Neutrophil (primary cell): Measurements from ENCODE around the gene OMG.

Experiments used
- H3K27ac ChIP-seq: fragments of 200-600 bp; sonication (generic); 2 replicates; pipeline ENCODE4 v1.5.1; 2016; ENCODE audit warnings: mild to moderate bottlenecking, moderate library complexity
- H3K27me3 ChIP-seq: fragments of 200-600 bp; sonication (generic); 2 replicates; pipeline ENCODE4 v1.6.0; 2016; ENCODE audit warnings: mild to moderate bottlenecking
- H3K36me3 ChIP-seq: fragments of 200-600 bp; sonication (generic); 2 replicates; pipeline ENCODE4 v1.5.1; 2017
- H3K4me1 ChIP-seq, 2 experiments: fragments of 200-600 bp in 1 of 2; sonication (generic) in 1 of 2; 1 replicate in 1 of 2; 2 replicates in 1 of 2; pipeline versions ENCODE4 v1.5.1 to v1.6.1; 2013 to 2016; ENCODE audit warnings: low read depth in 1 of 2, low read length in 1 of 2, mild to moderate bottlenecking in 1 of 2, moderate library complexity in 1 of 2; ENCODE audit not compliant: control insufficient read depth in 1 of 2, insufficient read depth in 1 of 2
- H3K4me3 ChIP-seq, 2 experiments: fragments of 200-600 bp in 1 of 2; sonication (generic) in 1 of 2; 1 replicate in 1 of 2; 2 replicates in 1 of 2; pipeline ENCODE4 v1.5.1; 2013 to 2016; ENCODE audit warnings: low read depth in 1 of 2, low read length in 1 of 2, mild to moderate bottlenecking in 1 of 2, moderate library complexity in 1 of 2
- H3K9me3 ChIP-seq: fragments of 200-600 bp; sonication (generic); 2 replicates; pipeline ENCODE4 v1.5.1; 2016
- CTCF ChIP-seq: fragments of 200-600 bp; sonication (generic); IDR thresholded peaks from 2 replicates; pipeline ENCODE4 v1.5.1; 2016; ENCODE audit warnings: antibody characterized with exemption

OMG gene

GRCh38 chr17:31307640-31308039, 10.6 kb upstream of the OMG start:
- no peaks in the 10 kb centered on the region for H3K9me3 ChIP-seq
- peak overlapping the region; percentile 78 to 88 for H3K4me3 ChIP-seq
- H3K27ac ChIP-seq = peak overlapping the region; percentile 98
- peaks cover 43 to 71% of the 10 kb centered on the region in 2 experiments for H3K4me1 ChIP-seq
- peaks cover 55% of the 10 kb centered on the region for H3K36me3 ChIP-seq
- no peaks in the 10 kb centered on the region for H3K27me3 ChIP-seq
- TF ChIP-seq CTCF = no peak

GRCh38 chr17:31299624-31300023, 2.6 kb upstream of the OMG start:
- H3K4me3 ChIP-seq = no peak overlapping the region
- no peak overlapping the region for H3K27ac ChIP-seq
- peaks cover 2 to 19% of the 10 kb centered on the region in 2 experiments for H3K4me1 ChIP-seq
- TF ChIP-seq CTCF = no peak
- no peaks in the 10 kb centered on the region for H3K27me3 ChIP-seq
- no peaks in the 10 kb centered on the region for H3K9me3 ChIP-seq
- peaks cover 24% of the 10 kb centered on the region for H3K36me3 ChIP-seq

GRCh38 chr17:31296142-31296541, 897 bp downstream of the OMG start:
- Histone ChIP-seq H3K4me1 (no peaks in the 10 kb centered on the region), H3K4me3 (no peak overlapping the region), H3K27me3 (no peaks in the 10 kb centered on the region), H3K9me3 (no peaks in the 10 kb centered on the region), H3K27ac (no peak overlapping the region), H3K36me3 (no peaks in the 10 kb centered on the region)
- TF ChIP-seq CTCF = no peak

GRCh38 chr17:31295489-31295871, 1.6 kb downstream of the OMG start:
- Histone ChIP-seq H3K36me3 (no peaks in the 10 kb centered on the region), H3K27ac (no peak overlapping the region), H3K4me1 (no peaks in the 10 kb centered on the region), H3K4me3 (no peak overlapping the region), H3K9me3 (no peaks in the 10 kb centered on the region), H3K27me3 (no peaks in the 10 kb centered on the region)
- TF ChIP-seq CTCF = no peak

- no peaks in the 10 kb centered on the region for H3K4me1 ChIP-seq
- no peaks in the 10 kb centered on the region for H3K36me3 ChIP-seq
- no peak for TF ChIP-seq CTCF
- H3K27me3 ChIP-seq = no peaks in the 10 kb centered on the region
- H3K4me3 ChIP-seq = no peak overlapping the region
- H3K27ac ChIP-seq = no peak overlapping the region
- no peaks in the 10 kb centered on the region for H3K9me3 ChIP-seq
These were observed 2.1 kb downstream of the OMG start for GRCh38 chr17:31294820-31295488.
